Thyroid gland (tissue), 4 donors: ENCODE data around the gene PPP3CA. TPM values are rescaled to one million over a fixed set of nuclear protein-coding genes. Genes with fewer than 3 reads are reported as not detected.

Experiments used
- DNase-seq, 2 donors: peaks; one replicate each; pipeline ENCODE4 v3.0.0-alpha.2; 2019
- H3K27ac ChIP-seq, 3 donors: fragments of 200-600 bp; sonication (generic); 1 replicate in 2 of 3; 2 replicates in 1 of 3; pipeline ENCODE4 v1.5.1; 2016 to 2019; ENCODE audit warnings: mild to moderate bottlenecking in 1 of 3, moderate library complexity in 1 of 3
- H3K27me3 ChIP-seq: fragments of 200-600 bp; sonication (generic); one replicate; pipeline ENCODE4 v1.5.1; 2019
- H3K36me3 ChIP-seq, 2 donors: fragments of 200-600 bp; sonication (generic); one replicate each; pipeline ENCODE4 v1.5.1; 2016 to 2019
- H3K4me1 ChIP-seq, 2 donors: fragments of 200-600 bp; sonication (generic); one replicate each; pipeline ENCODE4 v1.5.1; 2017 to 2019
- H3K4me3 ChIP-seq, 3 donors: fragments of 200-600 bp; sonication (generic); replicated peaks in 1 of 3; 1 replicate in 2 of 3; 2 replicates in 1 of 3; pipeline ENCODE4 v1.5.1; 2016; ENCODE audit warnings: mild to moderate bottlenecking in 1 of 3
- H3K9me3 ChIP-seq: fragments of 200-600 bp; sonication (generic); one replicate; pipeline ENCODE4 v1.5.1; 2017
- POLR2A ChIP-seq, 2 donors: fragments of 450-650 bp; IDR thresholded peaks; one replicate each; pipeline ENCODE4 v1.6.1; 2017; ENCODE audit warnings: antibody characterized with exemption in 2 of 2, mild to moderate bottlenecking in 2 of 2, moderate library complexity in 1 of 2
- WGBS, 2 donors: methylation state at CpG; one replicate each; pipeline ENCODE4 v1.1.5; 2017; 5-methylcytosine and 5-hydroxymethylcytosine counted together
- intact Hi-C: fragments of 100-400 bp; cut with DNase I; formaldehyde crosslinking; loops from one replicate; pipeline ENCODE4 v1.15.1; 2023
- total RNA-seq, 4 donors: library from RNA; depleted of rRNA; stranded (reverse); fragments of >200 nt; gene quantifications; one replicate each; pipeline ENCODE4 v1.2.3, GENCODE V29; 2016
- TF ChIP-seq, protein P1 (sequence below), 6 experiments: fragments of 200-600 bp in 3 of 6; fragments of 450-650 bp in 3 of 6; sonication (generic) in 3 of 6; IDR thresholded peaks; one replicate each; pipeline ENCODE4 v1.5.1; 2016 to 2019; ENCODE audit warnings: antibody characterized with exemption in 6 of 6, mild to moderate bottlenecking in 2 of 6, inconsistent platforms in 1 of 6, moderate library complexity in 1 of 6

PPP3CA gene
- total RNA-seq, 4 donors from 2014 or later = 31.6 to 45.8 (median 34.4) TPM

DNA sequence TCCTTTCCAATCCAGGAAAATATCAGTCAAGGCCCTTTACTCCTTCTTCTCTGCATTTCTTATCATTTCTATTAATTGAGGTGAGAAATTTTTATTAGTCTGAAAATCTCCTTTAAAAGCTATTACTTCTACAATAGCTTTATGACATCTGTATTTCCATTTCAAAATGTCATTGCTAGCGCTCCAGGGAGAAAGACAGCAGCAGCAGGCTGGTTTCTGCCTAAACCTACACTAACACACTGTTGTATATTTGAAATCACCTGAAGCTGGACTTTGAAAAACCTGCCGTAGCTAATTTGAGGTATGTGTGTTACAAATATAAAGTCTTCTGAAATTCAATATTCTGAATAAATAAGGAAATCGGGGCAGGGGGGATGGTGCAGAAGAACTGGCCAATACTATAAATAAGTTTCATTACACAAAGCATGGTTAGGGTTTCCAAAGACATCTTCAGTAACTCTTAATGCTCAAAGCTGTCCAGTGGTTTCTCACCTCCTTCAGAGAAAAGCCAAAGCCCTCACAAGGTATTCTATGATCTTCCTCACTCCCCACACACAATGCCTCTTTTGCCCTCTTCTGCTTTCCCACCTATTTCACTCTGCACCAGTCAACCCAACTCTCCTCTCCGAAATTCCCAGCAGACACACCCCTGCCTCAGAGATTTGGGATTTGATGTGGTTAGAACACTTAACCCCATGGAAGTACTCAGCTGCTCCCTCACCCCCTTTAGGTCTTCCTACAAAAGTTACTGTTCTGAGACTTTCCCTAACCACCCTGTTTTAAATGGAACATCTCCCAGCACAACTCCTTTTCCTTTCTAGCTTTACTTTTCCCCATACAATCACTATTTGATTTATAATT, 122.7 kb downstream of the PPP3CA start:
- Histone ChIP-seq H3K9me3 (no peaks in the 10 kb centered on the region), H3K4me3 (no peak overlapping the region), H3K36me3 (no peaks in the 10 kb centered on the region), H3K4me1 (peaks cover 0 to 6% of the 10 kb centered on the region in 2 donors), H3K27me3 (no peaks in the 10 kb centered on the region), H3K27ac (no peak overlapping the region)
- WGBS, 2 donors = 66 to 84% methylated on average over 4 of the region's 4 CpGs
- DNase-seq = no peak
- intact Hi-C loops = no loop called here
- TF ChIP-seq, protein P1, sequence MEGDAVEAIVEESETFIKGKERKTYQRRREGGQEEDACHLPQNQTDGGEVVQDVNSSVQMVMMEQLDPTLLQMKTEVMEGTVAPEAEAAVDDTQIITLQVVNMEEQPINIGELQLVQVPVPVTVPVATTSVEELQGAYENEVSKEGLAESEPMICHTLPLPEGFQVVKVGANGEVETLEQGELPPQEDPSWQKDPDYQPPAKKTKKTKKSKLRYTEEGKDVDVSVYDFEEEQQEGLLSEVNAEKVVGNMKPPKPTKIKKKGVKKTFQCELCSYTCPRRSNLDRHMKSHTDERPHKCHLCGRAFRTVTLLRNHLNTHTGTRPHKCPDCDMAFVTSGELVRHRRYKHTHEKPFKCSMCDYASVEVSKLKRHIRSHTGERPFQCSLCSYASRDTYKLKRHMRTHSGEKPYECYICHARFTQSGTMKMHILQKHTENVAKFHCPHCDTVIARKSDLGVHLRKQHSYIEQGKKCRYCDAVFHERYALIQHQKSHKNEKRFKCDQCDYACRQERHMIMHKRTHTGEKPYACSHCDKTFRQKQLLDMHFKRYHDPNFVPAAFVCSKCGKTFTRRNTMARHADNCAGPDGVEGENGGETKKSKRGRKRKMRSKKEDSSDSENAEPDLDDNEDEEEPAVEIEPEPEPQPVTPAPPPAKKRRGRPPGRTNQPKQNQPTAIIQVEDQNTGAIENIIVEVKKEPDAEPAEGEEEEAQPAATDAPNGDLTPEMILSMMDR (IDR thresholded peaks at IDR 0.05) = no peak
- TF ChIP-seq POLR2A (IDR thresholded peaks at IDR 0.05) = no peak

DNA sequence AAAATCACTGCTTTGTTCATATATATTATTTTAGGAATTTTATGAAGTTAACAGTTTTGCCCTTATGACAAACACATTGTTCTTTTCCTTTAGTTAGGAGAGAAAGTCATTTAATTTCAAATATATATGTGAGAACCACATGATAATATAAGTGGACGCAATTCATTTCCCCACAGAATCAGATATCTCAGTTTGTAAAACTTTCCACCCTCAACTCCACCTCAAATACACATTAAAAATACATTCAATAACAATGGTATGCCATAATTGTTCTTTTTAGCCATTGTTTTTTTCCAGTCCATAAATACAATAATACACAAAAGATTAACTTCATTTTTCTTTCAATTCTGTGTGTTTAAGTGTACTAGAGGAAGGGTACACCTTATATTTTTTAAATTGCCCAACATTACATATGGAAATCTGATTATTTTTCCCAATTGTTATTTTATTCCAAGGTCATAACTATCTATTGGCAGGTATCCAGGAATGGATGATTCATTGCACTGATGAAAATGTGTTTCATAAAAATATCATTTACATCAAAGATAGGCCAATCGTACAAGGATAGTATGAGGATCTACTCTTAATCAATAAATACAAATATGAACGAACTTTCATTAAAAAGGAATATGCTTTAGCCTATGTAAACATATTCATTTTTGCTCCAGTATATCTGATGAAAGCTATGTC, 125.0 kb downstream of the PPP3CA start:
- intact Hi-C loops = no loop called here
- Histone ChIP-seq H3K4me3 (no peak overlapping the region), H3K27me3 (no peaks in the 10 kb centered on the region), H3K9me3 (no peaks in the 10 kb centered on the region), H3K27ac (no peak overlapping the region), H3K36me3 (no peaks in the 10 kb centered on the region), H3K4me1 (peaks cover 0 to 13% of the 10 kb centered on the region in 2 donors)
- TF ChIP-seq POLR2A (IDR thresholded peaks at IDR 0.05) = no peak
- TF ChIP-seq, protein P1 (IDR thresholded peaks at IDR 0.05) = no peak
- 79 to 84% methylated on average over 3 of the region's 3 CpGs for WGBS, 2 donors
- no peak for DNase-seq

DNA sequence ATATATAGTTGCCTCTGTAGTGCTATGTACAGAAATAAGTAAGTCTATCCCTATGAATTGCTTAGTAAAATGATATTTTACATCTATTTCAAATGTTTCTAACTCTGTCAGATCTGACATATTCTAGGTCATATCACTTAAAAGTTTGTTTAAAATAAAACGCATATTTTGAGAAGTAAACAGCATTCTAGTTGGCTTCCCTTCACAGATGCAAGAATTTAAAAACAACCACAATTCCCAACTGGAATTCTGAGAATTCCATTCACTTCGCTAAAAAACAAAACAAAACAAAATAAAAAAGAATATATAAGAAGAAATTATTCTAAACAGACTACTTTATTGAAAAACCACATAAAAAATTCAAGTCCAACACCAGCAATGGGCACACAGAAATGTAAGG, 126.0 kb downstream of the PPP3CA start:
- DNase-seq = no peak
- TF ChIP-seq, protein P1 (IDR thresholded peaks at IDR 0.05) = no peak
- TF ChIP-seq POLR2A (IDR thresholded peaks at IDR 0.05) = no peak
- no peak overlapping the region for H3K27ac ChIP-seq
- intact Hi-C loops = no loop called here
- no peaks in the 10 kb centered on the region for H3K27me3 ChIP-seq
- no peak overlapping the region for H3K4me3 ChIP-seq
- 78 to 86% methylated on average over 2 of the region's 2 CpGs for WGBS, 2 donors
- no peaks in the 10 kb centered on the region for H3K36me3 ChIP-seq
- peaks cover 0 to 13% of the 10 kb centered on the region in 2 donors for H3K4me1 ChIP-seq
- no peaks in the 10 kb centered on the region for H3K9me3 ChIP-seq

DNA sequence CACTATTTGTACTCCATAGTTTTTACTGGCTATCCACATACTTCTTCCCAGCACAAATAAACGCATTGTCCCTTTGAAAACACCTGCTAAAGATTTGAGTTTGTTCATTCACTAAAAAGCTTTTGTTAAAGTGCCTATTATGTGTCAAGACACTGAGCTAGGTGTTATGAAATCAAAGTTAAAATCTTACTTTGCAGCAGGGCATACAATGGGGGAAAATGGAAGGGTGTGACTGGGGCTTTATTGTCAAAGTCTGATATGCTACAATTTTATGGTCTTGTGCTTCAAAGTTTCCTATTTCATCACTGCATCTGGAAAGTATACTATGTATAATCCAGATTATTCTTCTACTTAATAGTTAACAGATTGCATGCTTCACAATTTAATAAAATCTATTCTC, 128.4 kb downstream of the PPP3CA start:
- H3K27me3 ChIP-seq = no peaks in the 10 kb centered on the region
- H3K9me3 ChIP-seq = no peaks in the 10 kb centered on the region
- no peak overlapping the region for H3K27ac ChIP-seq
- no peak for DNase-seq
- H3K4me3 ChIP-seq = no peak overlapping the region
- WGBS, 2 donors = 87 to 93% methylated on average over 1 of the region's 1 CpG
- TF ChIP-seq, protein P1 (IDR thresholded peaks at IDR 0.05) = no peak
- TF ChIP-seq POLR2A (IDR thresholded peaks at IDR 0.05) = no peak
- H3K36me3 ChIP-seq = no peaks in the 10 kb centered on the region
- peaks cover 5 to 16% of the 10 kb centered on the region in 2 donors for H3K4me1 ChIP-seq
- intact Hi-C loops = no loop called here

DNA sequence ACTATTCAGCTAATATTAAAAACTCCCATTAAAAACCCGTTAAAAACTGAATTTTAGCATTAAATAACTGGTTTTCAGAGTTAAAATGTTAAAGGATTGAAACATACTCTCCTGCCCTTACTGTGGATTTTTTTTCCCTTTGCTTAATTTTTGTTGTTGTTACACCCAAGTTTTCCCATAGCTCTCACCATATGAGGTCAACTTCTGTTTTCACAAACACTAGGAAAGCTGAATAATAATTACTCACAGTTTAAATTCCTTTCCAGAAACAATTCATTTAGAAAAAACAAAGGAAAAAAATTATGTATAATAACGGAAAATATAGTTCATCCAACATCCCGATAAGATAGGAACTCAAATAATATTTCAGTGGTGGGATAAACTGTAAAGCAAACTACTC, 129.0 kb downstream of the PPP3CA start:
- TF ChIP-seq, protein P1 (IDR thresholded peaks at IDR 0.05) = no peak
- no peak for TF ChIP-seq POLR2A (IDR thresholded peaks at IDR 0.05)
- Histone ChIP-seq H3K4me3 (no peak overlapping the region), H3K36me3 (no peaks in the 10 kb centered on the region), H3K9me3 (no peaks in the 10 kb centered on the region), H3K4me1 (peaks cover 5 to 16% of the 10 kb centered on the region in 2 donors), H3K27me3 (no peaks in the 10 kb centered on the region), H3K27ac (no peak overlapping the region)
- DNase-seq = no peak
- 65 to 77% methylated on average over 3 of the region's 3 CpGs for WGBS, 2 donors
- intact Hi-C loops = no loop called here
